Articular chondrocyte of knee joint (primary cell): ENCODE results near the gene SWI5. TPM values are rescaled to one million over a fixed set of nuclear protein-coding genes. Genes with fewer than 3 reads are reported as not detected.

Experiments used
- small RNA-seq: library from RNA; depleted of rRNA; stranded (forward); fragments of <200 nt; gene quantifications from one replicate; pipeline ENCODE3, GENCODE V24; 2012
- total RNA-seq: library from RNA; depleted of rRNA; stranded (reverse); fragments of >200 nt; gene quantifications from 2 replicates; pipeline ENCODE4 v1.2.3, GENCODE V29; 2012

SWI5 gene
- 20.1 and 22.7 TPM in 2 replicates for total RNA-seq

GRCh38 chr9:128276008-128276573, at the start of gene SWI5:
Gene SWI5, plus strand, starts transcription at chr9:128276276.

GRCh38 chr9:128275198-128276007, 673 bp upstream of the SWI5 start, which contains the start of gene GOLGA2:
Gene GOLGA2, minus strand, starts transcription at chr9:128276007. Its CDS starts 31 bp downstream, at chr9:128275976.

GRCh38 chr9:128322404-128323211, 46.5 kb downstream of the SWI5 start, which contains the start of the genes COQ4 and TRUB2:
Gene COQ4, plus strand, starts transcription at chr9:128322839. Its CDS starts 20 bp downstream, at chr9:128322859.
Gene TRUB2, minus strand, starts transcription at chr9:128322447. Its CDS starts 39 bp downstream, at chr9:128322408.

Small RNA genes within 50 kb of the gene (small RNA-seq; reads per million reads assigned to genes)
- gene MIR199B (132 reads per million, percentile 98 among the genes with 10 or more reads in this experiment), gene MIR3154 (not detected)

Other genes with a start within 250 kb of the SWI5 start
- gene NAIF1, start 209.0 kb upstream of the SWI5 start, total RNA-seq, result 6.3 and 8.8 TPM in 2 replicates
- 16.4 and 19.3 TPM in 2 replicates for gene SLC25A25, start 208.0 kb upstream of the SWI5 start, total RNA-seq
- gene PTGES2, start 148.5 kb upstream of the SWI5 start, total RNA-seq, result 31.1 and 34.2 TPM in 2 replicates
- 0.39 TPM in 1 of 2 replicates, not detected in the other for gene LCN2, start 126.8 kb upstream of the SWI5 start, total RNA-seq
- 43.0 and 62.7 TPM in 2 replicates for gene BBLN, start 116.0 kb upstream of the SWI5 start, total RNA-seq
- 32.5 and 38.3 TPM in 2 replicates for gene CIZ1, start 84.7 kb upstream of the SWI5 start, total RNA-seq
- 9.4 and 16.5 TPM in 2 replicates for gene DNM1, start 72.9 kb upstream of the SWI5 start, total RNA-seq
- gene GOLGA2, start 269 bp upstream of the SWI5 start, total RNA-seq, result 112 and 134 TPM in 2 replicates
- gene TRUB2, start 46.2 kb downstream of the SWI5 start, total RNA-seq, result 12.4 and 16.2 TPM in 2 replicates
- gene COQ4, start 46.6 kb downstream of the SWI5 start, total RNA-seq, result 29.1 and 33.7 TPM in 2 replicates
- 15.5 and 20.9 TPM in 2 replicates for gene SLC27A4, start 64.3 kb downstream of the SWI5 start, total RNA-seq
- 33.6 and 36.3 TPM in 2 replicates for gene URM1, start 95.1 kb downstream of the SWI5 start, total RNA-seq
- gene CERCAM, start 144.6 kb downstream of the SWI5 start, total RNA-seq, result 110 and 111 TPM in 2 replicates
- 26.8 and 31.6 TPM in 2 replicates for gene ODF2, start 179.7 kb downstream of the SWI5 start, total RNA-seq
- gene GLE1, start 228.4 kb downstream of the SWI5 start, total RNA-seq, result 28.7 and 30.4 TPM in 2 replicates